T47D (cell line): Measurements from ENCODE around the gene MOSMO.
A peak's percentile ranks its signal among the peaks of the same experiment; 100 is the strongest.
"Not testable (repeated sequence)": the region's sequence is repeated elsewhere in the genome, so short reads cannot be mapped to it uniquely, and the experiment has no call there.

Experiments
- DNase-seq, 2 experiments: peaks; one replicate each; pipeline versions ENCODE4 v3.0.0 to v3.0.0-alpha.2; 2011 to 2012; ENCODE audit warnings: low read depth in 1 of 2, low spot score in 1 of 2
- JUND ChIP-seq: IDR thresholded peaks from 2 replicates; pipeline ENCODE4 v1.6.1; 2012; ENCODE audit warnings: low read depth
- in situ Hi-C: cut with HindIII; loops from 2 replicates; pipeline ENCODE4 v1.10.0; 2016; ENCODE audit warnings: low sequenced_read_pairs, low pct_unique_long_range_greater_than_20kb

MOSMO gene

DNA sequence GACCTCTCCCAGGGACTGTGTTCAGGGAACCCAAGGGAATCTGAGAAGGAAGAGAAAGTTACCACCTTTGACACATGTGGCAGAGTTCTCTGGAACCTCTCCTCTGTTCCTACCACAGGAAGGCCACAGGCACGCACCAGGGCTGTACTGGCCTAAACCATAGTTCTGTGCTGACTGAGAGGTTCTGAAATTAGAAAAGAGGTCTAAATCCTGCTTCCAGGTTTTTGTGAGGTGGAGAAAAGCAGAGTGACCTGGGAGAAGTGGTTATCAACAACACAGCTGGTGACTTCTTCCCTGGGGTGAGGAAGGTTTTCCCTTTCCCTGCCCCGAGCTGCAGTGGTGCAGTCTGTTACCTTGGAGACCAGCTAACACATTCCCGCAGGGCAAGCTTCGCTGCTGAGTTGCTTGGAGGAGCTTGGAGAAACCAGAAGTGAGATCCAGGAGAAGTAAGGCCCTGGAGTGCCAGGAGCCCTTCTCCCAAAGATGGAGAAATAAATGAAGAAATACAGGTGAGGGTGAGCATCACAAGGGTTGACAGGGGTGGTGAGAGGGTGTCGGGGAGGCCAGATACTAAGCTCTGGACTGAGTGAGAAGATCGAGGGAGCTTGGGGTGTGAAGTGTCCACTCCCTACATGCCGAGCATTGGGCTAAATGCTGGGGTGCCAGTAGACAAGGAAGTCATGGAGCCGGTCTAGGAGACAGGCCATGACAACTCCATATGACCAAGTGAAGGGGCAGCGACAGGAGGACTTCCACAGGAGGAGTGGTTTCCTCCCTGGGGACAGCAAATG lies 84.4 kb downstream of the MOSMO start, which contains the start of gene VWA3A:
VWA3A (plus strand) TSS at position 399 of the 791 bp plus-strand sequence; CDS start at position 496, 97 bp downstream.
- in situ Hi-C loops = no loop called here
- DNase-seq = peak in 1 of 2 experiments; percentile 67
- TF ChIP-seq JUND = no peak

DNA sequence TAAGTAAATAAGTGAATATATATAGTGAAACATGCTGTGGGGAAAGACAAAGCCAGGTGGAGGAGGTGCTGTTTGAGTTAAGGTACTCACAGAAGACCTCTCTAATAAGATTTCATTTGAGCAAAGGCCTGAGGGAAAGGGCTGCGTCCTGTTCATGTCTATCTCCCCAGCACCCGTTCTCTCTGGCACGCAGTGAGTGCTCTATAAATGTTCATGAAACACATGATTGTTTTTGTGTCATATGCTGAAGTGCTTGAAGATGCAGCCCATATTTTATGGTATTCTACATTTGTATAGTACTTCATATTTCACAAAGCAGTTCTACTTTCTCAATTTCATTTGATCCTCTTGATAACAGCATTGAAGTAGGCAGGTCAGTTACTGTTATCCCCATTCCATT lies 85.4 kb downstream of the MOSMO start:
- in situ Hi-C loops = no loop called here
- no peak for DNase-seq
- no peak for TF ChIP-seq JUND

DNA sequence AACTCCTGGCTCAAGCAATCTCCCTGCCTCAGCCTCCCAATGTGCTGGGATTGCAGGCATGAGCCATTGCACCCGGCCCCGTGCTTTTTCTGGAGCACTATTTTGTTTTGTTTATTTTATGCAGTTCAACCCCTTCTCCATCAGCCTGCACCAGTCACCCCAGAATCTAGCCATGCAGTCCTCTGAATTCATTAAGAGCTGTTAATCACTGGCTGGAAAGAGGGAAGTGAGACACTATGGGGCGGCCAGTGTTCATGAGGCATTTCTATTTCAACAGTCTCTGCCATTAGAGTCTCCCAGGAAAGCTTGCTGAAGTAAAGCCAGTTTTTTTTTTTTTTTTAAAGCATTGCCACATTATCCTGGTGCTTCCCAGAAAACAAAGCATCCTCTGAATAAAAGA lies 86.1 kb downstream of the MOSMO start:
- no peak for TF ChIP-seq JUND
- in situ Hi-C loops = no loop called here
- no peak for DNase-seq

DNA sequence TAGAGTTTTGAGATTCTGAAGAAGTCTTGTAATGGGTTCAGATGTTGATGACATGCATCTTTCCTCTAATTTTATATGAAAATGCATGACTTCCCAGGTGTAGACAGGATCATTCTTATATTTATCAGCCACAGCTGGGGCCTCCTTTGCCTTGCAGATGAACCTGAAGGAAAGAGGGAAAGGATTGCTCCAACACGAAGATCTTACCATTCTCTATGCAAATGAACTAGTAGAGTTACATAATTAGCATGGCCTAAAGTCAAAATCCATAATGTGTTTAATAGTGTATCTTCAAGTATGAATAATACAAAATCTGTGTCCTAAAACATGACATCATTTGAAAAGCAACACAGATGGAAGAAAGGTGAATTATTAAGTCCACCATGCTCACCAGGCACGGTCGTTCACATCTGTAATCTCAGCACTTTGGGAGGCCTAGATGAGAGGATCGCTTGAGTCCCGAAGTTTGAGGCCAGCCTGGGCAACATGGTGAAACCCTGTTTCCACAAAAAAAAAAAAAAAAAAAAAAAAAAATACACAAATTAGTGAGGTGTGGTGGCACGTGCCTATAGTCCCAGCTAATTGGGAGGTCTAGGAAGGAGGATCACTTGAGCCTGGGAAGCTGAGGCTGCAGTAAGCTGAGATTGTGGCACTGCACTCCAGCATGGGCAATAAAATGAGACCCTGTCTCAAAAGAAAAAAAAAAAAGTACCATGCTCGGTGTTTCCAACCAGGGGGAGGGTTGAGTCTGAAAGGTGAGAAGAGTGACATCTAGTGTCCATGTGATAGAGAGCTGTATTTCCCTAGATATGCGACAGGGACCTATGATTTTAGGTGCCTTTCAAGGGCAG lies 90.7 kb downstream of the MOSMO start:
- no peak for TF ChIP-seq JUND
- in situ Hi-C loops = no loop called here
- peak; percentile 49 to 63 for DNase-seq

DNA sequence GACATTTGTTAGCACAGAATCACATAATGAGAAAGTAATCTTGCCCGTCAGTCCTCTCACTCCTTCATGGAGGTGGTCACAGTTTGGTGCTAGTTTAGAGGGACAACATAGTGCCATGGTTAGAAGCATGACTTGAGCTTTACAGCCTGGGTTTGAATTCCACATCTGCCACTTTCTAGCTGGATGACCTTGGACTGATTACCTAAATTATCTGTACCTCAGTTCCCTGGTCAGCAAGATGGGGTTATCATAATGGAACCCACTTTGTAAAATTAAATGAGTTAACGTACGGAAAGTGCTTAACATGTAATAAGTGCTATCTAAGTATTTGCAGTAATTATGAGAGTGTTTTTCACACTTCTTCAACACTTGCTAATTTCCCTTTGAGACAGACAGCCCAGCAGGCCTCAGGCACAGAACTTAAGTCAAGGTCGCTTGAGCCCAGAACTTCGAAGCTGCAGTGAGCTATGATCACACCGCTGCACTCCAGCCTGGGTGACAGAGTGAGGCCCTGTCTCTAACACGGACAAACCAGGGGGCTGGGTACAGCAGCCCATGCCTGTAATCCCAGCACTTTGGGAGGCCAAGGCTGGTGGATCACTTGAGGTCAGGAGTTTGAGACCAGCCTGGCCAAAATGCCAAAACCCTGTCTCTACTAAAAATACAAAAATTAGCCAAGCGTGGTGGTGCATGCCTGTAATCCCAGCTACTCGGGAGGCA lies 91.5 kb downstream of the MOSMO start:
- TF ChIP-seq JUND = no peak
- DNase-seq = no peak
- in situ Hi-C loops = no loop called here

DNA sequence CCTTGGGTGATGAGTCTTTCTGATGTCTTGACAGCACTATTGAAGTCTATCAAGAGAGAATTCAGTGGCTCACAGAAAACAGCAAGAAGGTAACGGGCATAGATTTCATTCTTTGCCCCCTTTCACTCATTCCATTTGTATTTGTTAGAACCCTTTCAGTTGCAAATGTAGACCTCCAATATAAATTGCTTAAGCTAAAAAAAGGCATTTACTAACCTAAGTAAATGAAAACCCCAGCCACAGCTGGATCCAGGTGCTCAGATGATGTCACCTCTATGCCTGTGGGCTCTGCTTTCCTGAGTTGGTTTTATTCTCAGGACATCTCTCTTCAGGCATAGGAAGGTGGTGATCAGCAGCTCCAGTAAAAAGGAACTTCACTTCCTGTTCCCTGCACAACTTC lies 95.5 kb downstream of the MOSMO start:
- TF ChIP-seq JUND = no peak
- DNase-seq = no peak
- in situ Hi-C loops = no loop called here

DNA sequence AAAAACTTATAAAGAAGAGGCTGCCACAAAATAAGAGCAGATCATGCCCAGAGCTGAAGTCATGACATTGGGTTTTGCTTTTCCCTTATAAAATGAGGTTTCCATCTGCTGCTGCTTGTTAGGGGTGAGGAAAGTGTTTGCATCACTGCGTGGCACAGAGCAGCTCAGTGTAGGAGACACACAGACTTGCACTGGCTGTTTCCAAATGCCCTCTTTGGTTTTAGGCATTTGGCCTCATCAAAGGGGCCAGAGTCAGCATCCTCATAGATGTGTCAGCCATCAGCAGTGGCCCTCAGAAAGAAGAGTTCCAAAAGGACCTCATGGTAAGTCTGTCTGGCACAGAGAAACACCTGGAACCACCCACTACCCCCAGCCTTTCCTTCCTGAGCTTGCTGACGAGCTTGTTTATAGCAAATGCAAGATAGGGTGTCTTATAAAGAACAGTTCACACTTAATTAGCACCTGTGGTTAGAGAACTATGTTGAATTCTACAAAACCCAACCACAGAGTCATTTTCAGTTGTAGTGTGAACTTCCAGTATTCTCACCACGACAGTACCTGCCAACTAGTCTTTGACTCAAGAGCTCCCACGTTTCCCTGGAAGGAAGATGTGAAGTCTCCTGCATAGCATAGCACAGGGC lies 101.5 kb downstream of the MOSMO start:
- TF ChIP-seq JUND = no peak
- in situ Hi-C loops = no loop called here
- DNase-seq = no peak

DNA sequence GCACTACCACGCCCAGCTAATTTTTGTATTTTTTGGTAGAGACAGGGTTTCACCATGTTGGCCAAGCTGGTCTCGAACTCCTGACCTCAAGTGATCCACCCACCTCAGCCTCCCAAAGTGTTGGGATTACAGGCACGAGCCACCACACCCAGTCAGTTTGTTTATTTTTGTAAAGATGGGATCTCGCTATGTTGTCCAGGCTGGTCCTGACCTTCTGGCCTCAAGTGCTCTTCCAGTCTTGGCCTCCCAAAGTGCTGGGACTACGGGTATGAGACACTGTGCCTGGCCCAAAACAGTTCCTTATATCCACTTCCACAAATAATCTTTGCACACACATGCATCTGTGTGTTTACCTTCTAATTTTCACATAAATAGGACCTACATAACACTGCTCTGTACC lies 103.7 kb downstream of the MOSMO start:
- DNase-seq, in situ Hi-C loops: not testable (repeated sequence)

DNA sequence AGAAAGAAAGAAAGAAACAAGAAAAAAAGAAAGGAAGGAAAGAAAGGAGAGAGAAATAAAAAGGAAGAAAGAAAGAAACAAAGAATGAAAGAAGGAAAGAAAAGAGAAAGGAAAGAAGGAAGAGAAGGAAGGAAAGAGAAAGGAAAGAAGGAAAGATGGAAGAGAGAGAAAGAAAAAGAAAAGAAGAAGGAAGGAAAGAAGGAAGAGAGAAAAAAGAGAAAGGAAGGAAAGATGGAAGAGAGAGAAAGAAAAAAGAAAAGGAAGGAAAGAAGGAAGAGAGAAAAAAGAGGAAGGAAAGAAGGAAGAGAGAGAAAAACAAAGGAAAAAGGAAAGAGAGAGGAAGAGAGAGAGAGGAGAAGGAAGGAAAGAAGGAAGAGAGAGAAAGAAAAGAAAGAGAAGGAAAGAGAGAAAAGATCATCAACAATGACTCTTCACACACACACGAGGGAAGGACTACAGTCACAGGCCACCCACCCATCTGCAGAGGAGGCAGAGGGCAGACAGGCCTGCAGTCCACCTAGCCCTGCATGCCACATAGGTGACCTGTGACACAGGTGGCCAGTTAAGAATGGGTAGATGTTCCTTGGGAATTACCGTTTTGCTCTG lies 108.3 kb downstream of the MOSMO start:
- in situ Hi-C loops = no loop called here
- no peak for TF ChIP-seq JUND
- no peak for DNase-seq

DNA sequence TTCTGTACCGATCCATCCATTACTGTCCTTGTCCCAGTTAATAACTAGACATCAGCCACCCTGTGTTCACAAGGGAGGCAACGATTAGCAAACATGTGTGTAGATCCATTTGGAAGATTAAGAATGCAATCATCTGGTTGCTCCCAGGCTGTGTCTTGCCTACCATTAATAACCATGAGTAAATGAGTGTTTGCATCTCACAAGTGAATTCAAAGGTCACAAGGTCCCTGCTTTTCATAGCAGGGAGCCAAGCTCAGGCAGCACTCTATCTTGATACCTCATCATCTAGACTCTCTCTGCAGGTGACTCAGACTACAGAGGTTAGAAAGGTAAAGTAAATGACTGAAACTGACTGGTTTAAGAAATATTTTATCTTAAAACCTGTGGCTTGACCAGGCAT lies 109.7 kb downstream of the MOSMO start:
- DNase-seq = no peak
- in situ Hi-C loops = no loop called here

DNA sequence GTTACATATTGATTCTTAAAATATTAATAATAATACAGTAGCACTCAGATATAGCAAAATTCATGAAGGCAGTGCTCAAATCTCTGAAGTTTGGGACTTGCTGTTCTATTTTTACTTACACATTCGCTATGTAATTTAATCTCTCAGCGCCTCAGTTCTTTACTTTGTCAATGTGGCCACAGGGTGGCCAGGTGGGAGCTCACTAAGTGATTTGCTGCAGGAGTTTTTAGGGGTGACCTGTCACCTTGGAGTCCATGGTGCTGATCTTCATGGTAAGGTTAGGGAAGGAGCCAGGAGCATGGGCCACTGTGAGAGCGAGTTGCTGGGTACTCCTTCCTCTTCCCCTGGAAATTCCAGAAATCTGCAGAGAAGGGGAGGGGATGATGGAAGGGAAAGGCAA lies 112.5 kb downstream of the MOSMO start:
- no peak for TF ChIP-seq JUND
- DNase-seq = no peak
- in situ Hi-C loops = no loop called here

More for the DNA sequence above, 109.7 kb downstream of the MOSMO start:
- no peak for TF ChIP-seq JUND

DNA sequence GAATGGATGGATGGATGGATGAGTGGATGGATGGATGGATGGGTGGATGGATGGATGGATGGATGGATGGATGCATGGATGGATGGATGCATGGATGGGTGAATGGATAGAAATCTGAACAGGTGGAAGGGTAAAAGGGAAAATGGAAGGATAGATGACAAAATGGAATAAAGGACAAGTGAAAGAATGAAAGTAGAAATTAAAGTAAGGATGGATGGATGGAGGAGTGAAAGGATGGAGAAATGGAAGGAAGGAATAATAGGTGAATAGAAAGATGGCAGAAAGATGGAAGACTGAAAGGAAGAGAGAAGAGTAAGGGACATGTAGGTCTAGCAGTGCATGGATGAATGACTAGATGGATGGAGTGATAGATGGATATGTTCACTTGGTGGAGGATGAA lies 114.3 kb downstream of the MOSMO start:
- TF ChIP-seq JUND = no peak
- DNase-seq = no peak
- in situ Hi-C loops = no loop called here
